Ishikawa (cell line): ENCODE results near the gene ADGRB2.

ENCODE experiments used
- CEBPB ChIP-seq: IDR thresholded peaks from 2 replicates; pipeline ENCODE4 v1.6.1; 2012
- CREB1 ChIP-seq: IDR thresholded peaks from 2 replicates; pipeline ENCODE4 v1.6.1; 2012; ENCODE audit warnings: low read depth
- EGR1 ChIP-seq: IDR thresholded peaks from 2 replicates; pipeline ENCODE4 v1.6.1; 2012
- EP300 ChIP-seq: IDR thresholded peaks from 2 replicates; pipeline ENCODE4 v1.6.1; 2012; ENCODE audit warnings: borderline replicate concordance
- FOXM1 ChIP-seq: IDR thresholded peaks from 2 replicates; pipeline ENCODE4 v1.6.1; 2012; ENCODE audit warnings: low read depth, borderline replicate concordance
- MAX ChIP-seq: IDR thresholded peaks from 2 replicates; pipeline ENCODE4 v1.6.1; 2012
- NFIC ChIP-seq: IDR thresholded peaks from 2 replicates; pipeline ENCODE4 v1.6.1; 2012
- RAD21 ChIP-seq: IDR thresholded peaks from 2 replicates; pipeline ENCODE4 v1.6.1; 2012; ENCODE audit warnings: low read depth
- REST ChIP-seq: IDR thresholded peaks from 2 replicates; pipeline ENCODE4 v1.6.1; 2012; ENCODE audit warnings: low read depth, mild to moderate bottlenecking
- TAF1 ChIP-seq: IDR thresholded peaks from 2 replicates; pipeline ENCODE4 v1.6.1; 2012; ENCODE audit warnings: low read depth, mild to moderate bottlenecking
- TCF12 ChIP-seq: IDR thresholded peaks from 2 replicates; pipeline ENCODE4 v1.6.1; 2012; ENCODE audit warnings: low read depth
- TEAD4 ChIP-seq: IDR thresholded peaks from 2 replicates; pipeline ENCODE4 v1.6.1; 2012
- USF1 ChIP-seq: IDR thresholded peaks from 2 replicates; pipeline ENCODE4 v1.6.1; 2012
- YY1 ChIP-seq: IDR thresholded peaks from 2 replicates; pipeline ENCODE4 v1.6.1; 2012; ENCODE audit warnings: low read depth
- ZBTB7A ChIP-seq: IDR thresholded peaks from 2 replicates; pipeline ENCODE4 v1.6.1; 2012; ENCODE audit warnings: low read depth

ADGRB2 gene

GRCh38 chr1:31730336-31731048 lies 33.6 kb downstream of the ADGRB2 start:
- no peak for TF ChIP-seq TEAD4
- TF ChIP-seq MAX: no peak
- no peak for TF ChIP-seq CEBPB
- no peak for TF ChIP-seq RAD21
- no peak for TF ChIP-seq TCF12
- TF ChIP-seq CREB1: no peak
- no peak for TF ChIP-seq FOXM1

- TF ChIP-seq EGR1 (no peak), USF1 (no peak), EP300 (no peak), ZBTB7A (no peak), TAF1 (no peak), CREB1 (no peak), REST (no peak), MAX (no peak), TEAD4 (no peak), YY1 (no peak), FOXM1 (no peak), TCF12 (no peak), RAD21 (no peak), CEBPB (no peak), NFIC (no peak)
Observed at GRCh38 chr1:31727849-31728248, 36.3 kb downstream of the ADGRB2 start.

- no peak for TF ChIP-seq MAX
- TF ChIP-seq CEBPB: no peak
- no peak for TF ChIP-seq CREB1
- TF ChIP-seq EP300: no peak
- TF ChIP-seq USF1: no peak
- no peak for TF ChIP-seq YY1
- TF ChIP-seq FOXM1: no peak
Observed at GRCh38 chr1:31727195-31727594, 36.9 kb downstream of the ADGRB2 start.

GRCh38 chr1:31726715-31727114 lies 37.4 kb downstream of the ADGRB2 start:
- TF ChIP-seq RAD21 (no peak), TEAD4 (no peak), CREB1 (no peak), REST (no peak), TAF1 (no peak), TCF12 (no peak), USF1 (no peak), FOXM1 (no peak), EP300 (no peak), NFIC (no peak), YY1 (no peak), MAX (no peak), EGR1 (no peak), ZBTB7A (no peak), CEBPB (no peak)

GRCh38 chr1:31725777-31726535 lies 38.2 kb downstream of the ADGRB2 start:
- TF ChIP-seq EGR1 (no peak), NFIC (peak; percentile 58; the same call in 1 of the 2 replicates)
